ENCODE measurements around the gene FXYD5. TPM values are rescaled to one million over a fixed set of nuclear protein-coding genes. Genes with fewer than 3 reads are reported as not detected.

The FXYD5 gene
- total and polyA plus RNA-seq, 10 of the 15 experiments (the other 5 are each of a cell fraction or from before 2014, with no cell fraction given), result 30.0 to 159 (median 93.9) TPM

DNA sequence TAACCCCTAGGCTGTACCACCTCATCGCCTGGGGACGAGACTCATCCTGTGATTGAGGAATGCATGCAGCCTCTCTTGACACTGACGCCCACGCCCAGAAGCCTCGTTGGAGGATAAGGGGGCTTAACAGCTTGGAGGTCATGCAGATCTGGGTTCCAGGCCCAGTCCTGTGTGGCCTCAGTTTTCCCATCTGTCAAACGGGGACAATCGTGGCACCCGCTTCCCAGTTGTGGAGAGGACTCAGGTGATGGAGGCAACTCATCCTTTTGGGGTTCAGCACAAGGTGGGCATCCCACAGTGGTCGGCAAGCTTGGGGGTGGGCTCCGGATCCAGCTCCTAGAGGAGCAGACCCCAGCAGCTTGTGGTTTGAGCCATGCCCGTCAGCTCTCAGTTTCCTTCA lies 18.3 kb upstream of the FXYD5 start:
- Histone ChIP-seq H2AFZ (ENCODE audit: control insufficient read depth, low read depth, low read length) (no peak overlapping the region), H3K4me3 (no peak overlapping the region), H3K27ac (ENCODE audit: control insufficient read depth, insufficient read depth) (no peak overlapping the region), H3K9me3 (replicated peaks; ENCODE audit: control insufficient read depth, insufficient read depth, low read length) (no peaks in the 10 kb centered on the region), H3K79me2 (ENCODE audit: control insufficient read depth, insufficient read depth, low read length) (no peaks in the 10 kb centered on the region), H3K4me2 (ENCODE audit: control insufficient read depth, insufficient read depth) (no peak overlapping the region), H3K36me3 (ENCODE audit: control insufficient read depth in 2 of 2, insufficient read depth in 2 of 2, low read length in 1 of 2) (no peaks in the 10 kb centered on the region), H3K27me3 (replicated peaks in 1 of 2; ENCODE audit: control insufficient read depth in 2 of 2, insufficient read depth in 2 of 2, low read length in 1 of 2) (no peaks in the 10 kb centered on the region), H4K20me1 (ENCODE audit: control insufficient read depth, insufficient read depth) (no peaks in the 10 kb centered on the region), H3K4me1 (ENCODE audit: control insufficient read depth, insufficient read depth, low read length) (peaks cover 4% of the 10 kb centered on the region; the same call in 1 of the 2 replicates), H3K9ac (ENCODE audit: control insufficient read depth, insufficient read depth, low read length) (no peak overlapping the region)
- TF ChIP-seq ASH2L (IDR thresholded peaks at IDR 0.05; ENCODE audit: borderline replicate concordance, low read depth) (no peak), HSF1 (IDR thresholded peaks at IDR 0.05; ENCODE audit: low read depth, low read length) (no peak), DPF2 (IDR thresholded peaks at IDR 0.05) (no peak), IKZF2 (IDR thresholded peaks at IDR 0.05) (no peak), JUNB (IDR thresholded peaks at IDR 0.05) (no peak), BCL11A (IDR thresholded peaks at IDR 0.05; ENCODE audit: low read depth, low read length) (no peak), SUZ12 (IDR thresholded peaks at IDR 0.05; ENCODE audit: unreplicated experiment) (no peak), POLR2AphosphoS2 (IDR thresholded peaks at IDR 0.05; ENCODE audit: low read depth, low read length) (no peak), TCF7 (IDR thresholded peaks at IDR 0.05; ENCODE audit: borderline replicate concordance) (no peak), EGR1 (IDR thresholded peaks at IDR 0.05; ENCODE audit: borderline replicate concordance in 1 of 2, low read depth in 2 of 2, low read length in 2 of 2) (no peak), MEF2B (IDR thresholded peaks at IDR 0.05; ENCODE audit: partially characterized antibody, poor library complexity, severe bottlenecking) (no peak), SP1 (IDR thresholded peaks at IDR 0.05; ENCODE audit: low read depth, low read length) (no peak)
- TF ChIP-seq, protein P1, sequence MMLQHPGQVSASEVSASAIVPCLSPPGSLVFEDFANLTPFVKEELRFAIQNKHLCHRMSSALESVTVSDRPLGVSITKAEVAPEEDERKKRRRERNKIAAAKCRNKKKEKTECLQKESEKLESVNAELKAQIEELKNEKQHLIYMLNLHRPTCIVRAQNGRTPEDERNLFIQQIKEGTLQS (IDR thresholded peaks at IDR 0.05; ENCODE audit: borderline replicate concordance, extremely low read depth, low read depth, low read length), result no peak
- TF ChIP-seq, protein P2, sequence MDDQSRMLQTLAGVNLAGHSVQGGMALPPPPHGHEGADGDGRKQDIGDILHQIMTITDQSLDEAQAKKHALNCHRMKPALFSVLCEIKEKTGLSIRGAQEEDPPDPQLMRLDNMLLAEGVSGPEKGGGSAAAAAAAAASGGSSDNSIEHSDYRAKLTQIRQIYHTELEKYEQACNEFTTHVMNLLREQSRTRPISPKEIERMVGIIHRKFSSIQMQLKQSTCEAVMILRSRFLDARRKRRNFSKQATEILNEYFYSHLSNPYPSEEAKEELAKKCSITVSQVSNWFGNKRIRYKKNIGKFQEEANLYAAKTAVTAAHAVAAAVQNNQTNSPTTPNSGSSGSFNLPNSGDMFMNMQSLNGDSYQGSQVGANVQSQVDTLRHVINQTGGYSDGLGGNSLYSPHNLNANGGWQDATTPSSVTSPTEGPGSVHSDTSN (IDR thresholded peaks at IDR 0.05; ENCODE audit: insufficient replicate concordance, low read depth, low read length), result no peak
- ATAC-seq (no peak), FAIRE-seq (no peak), DNase-seq (ENCODE audit: low read depth, low spot score) (no peak)
- CTCF ChIA-PET, result interaction anchor here (0.7 to 5.0 kb wide), 29 partner anchors 9 to 136 kb away, joined by 3 to 75 read pairs (median 4); partner anchors contain the start of genes FXYD3 and GRAMD1A
- SMC1A ChIA-PET (ENCODE audit: uncharacterized antibody, unreplicated experiment), result interaction anchor here (0.6 to 3.8 kb wide), 14 partner anchors 10 to 119 kb away, joined by 3 to 30 read pairs (median 4); partner anchors contain the start of gene FXYD3
- intact Hi-C loops (cut with micrococcal nuclease; ENCODE audit: unreplicated experiment) (loop anchor here (10.0 kb wide), 1 partner anchor 161 kb away; no protein-coding TSS in a partner anchor), in situ Hi-C loops (cut with MboI) (loop anchor here (5.0 kb wide), 1 partner anchor 69 kb away; no protein-coding TSS in a partner anchor)
- 40% methylated on average over 11 of the region's 11 CpGs for WGBS (ENCODE audit: insufficient coverage, insufficient replicate concordance, low lambda C conversion rate, missing lambda C conversion rate)
- POLR2A ChIA-PET, result interaction anchor here (1.0 to 1.3 kb wide), 2 partner anchors 13 to 69 kb away, joined by 3 read pairs; no protein-coding TSS in a partner anchor
- BruUV-seq (replicated peaks), result no TSS peak
- RAD21 ChIA-PET (ENCODE audit: unreplicated experiment), result interaction anchor here (0.6 to 3.0 kb wide), 10 partner anchors 12 to 92 kb away, joined by 3 to 30 read pairs (median 4); partner anchors contain the start of gene FXYD5

Data from GM12878 (cell line).